ENCODE measurements around the gene CCR6. TPM values are rescaled to one million over a fixed set of nuclear protein-coding genes. Genes with fewer than 3 reads are reported as not detected.

CCR6 gene
- total and polyA plus RNA-seq, 2 of the 8 experiments (the other 6 are each of a cell fraction or from before 2014, with no cell fraction given), result 0.06 TPM; not detected in 1

- Histone ChIP-seq H3K4me2 (ENCODE audit: insufficient read depth in 1 of 2, low read depth in 2 of 2, low read length in 2 of 2) (no peak overlapping the region), H4K5ac (ENCODE audit: insufficient read length, low read depth, low read length) (no peak overlapping the region), H3K27ac (ENCODE audit: low read depth, low read length) (no peak overlapping the region), H3K56ac (replicated peaks; ENCODE audit: insufficient read length, low read depth, low read length) (no peak overlapping the region), H3K9me3 (ENCODE audit: insufficient read depth in 2 of 2, low read depth in 1 of 2, low read length in 1 of 2) (0 out of 4 replicates have a peak, but pooled peaks cover 0 to under 1% of the 10 kb centered on the region in 2 experiments), H3K79me2 (ENCODE audit: control insufficient read depth in 1 of 2, insufficient read depth in 2 of 2, low read length in 2 of 2) (no peaks in the 10 kb centered on the region), H2BK15ac (ENCODE audit: low read length) (no peak overlapping the region), H4K91ac (replicated peaks; ENCODE audit: insufficient read length, low read length) (no peak overlapping the region), H2BK12ac (ENCODE audit: low read depth, low read length) (no peak overlapping the region), H3K14ac (ENCODE audit: insufficient read length) (no peak overlapping the region), H3K4me1 (replicated peaks in 1 of 4; ENCODE audit: control insufficient read depth in 3 of 4, insufficient read depth in 4 of 4, low read length in 3 of 4) (no peaks in the 10 kb centered on the region; a peak in 1 of 7 replicates), H3K9ac (replicated peaks in 1 of 4; ENCODE audit: extremely low read depth in 1 of 4, low read depth in 3 of 4, low read length in 3 of 4) (no peak overlapping the region), H3K18ac (ENCODE audit: extremely low read depth, low read length) (no peak overlapping the region), H3K4ac (replicated peaks; ENCODE audit: insufficient read length, low read depth, low read length) (no peak overlapping the region), H2AFZ (ENCODE audit: low read length) (no peak overlapping the region), H3K36me3 (ENCODE audit: control insufficient read depth in 2 of 4, insufficient read depth in 4 of 4, low read length in 3 of 4) (no peaks in the 10 kb centered on the region), H3K27me3 (replicated peaks in 1 of 4; ENCODE audit: control insufficient read depth in 3 of 4, extremely low read depth in 1 of 4, insufficient read depth in 3 of 4, low read length in 3 of 4) (no peaks in the 10 kb centered on the region), H4K8ac (ENCODE audit: extremely low read depth, insufficient read depth, low read length) (no peak overlapping the region), H2BK5ac (ENCODE audit: low read depth, low read length) (no peak overlapping the region), H2BK120ac (replicated peaks; ENCODE audit: low read depth, low read length) (no peak overlapping the region), H3K4me3 (ENCODE audit: extremely low read depth in 1 of 4, insufficient read depth in 2 of 4, low read depth in 3 of 4, low read length in 4 of 4) (no peak overlapping the region), H2AK5ac (ENCODE audit: low read depth, low read length) (no peak overlapping the region), H3K23ac (ENCODE audit: insufficient read length) (no peak overlapping the region), H3K23me2 (ENCODE audit: low read depth, low read length) (no peaks in the 10 kb centered on the region), H4K20me1 (replicated peaks in 1 of 2; ENCODE audit: control insufficient read depth in 1 of 2, insufficient read depth in 2 of 2, low read length in 2 of 2) (no peaks in the 10 kb centered on the region), H2BK20ac (ENCODE audit: low read length) (no peak overlapping the region), H3K79me1 (ENCODE audit: low read depth, low read length) (no peaks in the 10 kb centered on the region)
- ChIA-PET CTCF (ENCODE audit: partially characterized antibody) (interaction anchor here (1.0 to 1.2 kb wide), 2 partner anchors 16 to 77 kb away, joined by 3 to 4 read pairs; no protein-coding TSS in a partner anchor), POLR2A (ENCODE audit: partially characterized antibody) (no interaction called here)
- DNase-seq (ENCODE audit: low read depth in 1 of 2, low spot score in 2 of 2) (no peak), FAIRE-seq (no peak)
- 86% methylated on average over 4 of the region's 4 CpGs; no CpG with 5 or more reads in 1 of the 2 experiments for WGBS, 2 experiments (ENCODE audit: extremely low coverage in 1 of 2, insufficient coverage in 1 of 2, insufficient read length in 1 of 2, insufficient replicate concordance in 2 of 2, low coverage in 1 of 2, low lambda C conversion rate in 2 of 2, missing lambda C conversion rate in 1 of 2)
- TF ChIP-seq FOSL1 (IDR thresholded peaks at IDR 0.05; ENCODE audit: insufficient read depth, low read depth, low read length), result no peak
- no peak for TF ChIP-seq CBX5 (IDR thresholded peaks at IDR 0.05; ENCODE audit: low read depth, low read length)
- no peak for TF ChIP-seq POLR2A (IDR thresholded peaks at IDR 0.05; ENCODE audit: control extremely low read depth in 1 of 2, low read depth in 2 of 2, low read length in 2 of 2)
- no peak for TF ChIP-seq BCL11A (IDR thresholded peaks at IDR 0.05; ENCODE audit: low read depth in 2 of 2, low read length in 2 of 2)
- no peak for TF ChIP-seq TEAD4 (IDR thresholded peaks at IDR 0.05; ENCODE audit: low read depth, low read length)
- TF ChIP-seq KDM1A (IDR thresholded peaks at IDR 0.05; ENCODE audit: borderline replicate concordance, low read length), result no peak
- TF ChIP-seq NANOG (IDR thresholded peaks at IDR 0.05; ENCODE audit: insufficient read depth, low read depth, low read length, poor library complexity, severe bottlenecking), result no peak
- TF ChIP-seq CTCF (IDR thresholded peaks at IDR 0.05; ENCODE audit: control extremely low read depth in 1 of 3, insufficient read depth in 1 of 3, low read depth in 1 of 3, low read length in 3 of 3), result no peak
- TF ChIP-seq CREB1 (IDR thresholded peaks at IDR 0.05), result no peak
- no peak for TF ChIP-seq CEBPB (IDR thresholded peaks at IDR 0.05; ENCODE audit: low read depth, low read length)
- TF ChIP-seq CBX8 (IDR thresholded peaks at IDR 0.05; ENCODE audit: borderline replicate concordance, low read depth, low read length), result no peak
- no peak for TF ChIP-seq POLR2AphosphoS5 (IDR thresholded peaks at IDR 0.05; ENCODE audit: low read depth, low read length)
- no peak for TF ChIP-seq KDM5A (IDR thresholded peaks at IDR 0.05; ENCODE audit: low read length)
Observed at GRCh38 chr6:167125410-167125809, 2.5 kb downstream of the CCR6 start.

Data from H1 (cell line).